Sigmoid colon (tissue), 4 donors: ENCODE data around the gene ANKRD61.

ENCODE experiments used
- CTCF ChIP-seq, 4 experiments: fragments of 450-650 bp in 3 of 4; fragments of 200-600 bp in 1 of 4; IDR thresholded peaks; one replicate each; pipeline ENCODE4 v1.5.1; 2016 to 2019; ENCODE audit warnings: antibody characterized with exemption in 4 of 4, mild to moderate bottlenecking in 3 of 4, moderate library complexity in 2 of 4
- POLR2AphosphoS5 ChIP-seq, 4 donors: sonication (generic); formaldehyde crosslinking; IDR thresholded peaks; one replicate each; pipeline ENCODE4 v1.6.1; 2017; ENCODE audit warnings: antibody characterized with exemption in 4 of 4

- no peak for TF ChIP-seq CTCF (IDR thresholded peaks at IDR 0.05)
- TF ChIP-seq POLR2AphosphoS5 (IDR thresholded peaks at IDR 0.05) = no peak
Measured at GRCh38 chr7:6032167-6032566, 991 bp downstream of the ANKRD61 start.
